ENCODE results near the gene USP11. TPM values are rescaled to one million over a fixed set of nuclear protein-coding genes. Genes with fewer than 3 reads are reported as not detected.

USP11 gene
- total and polyA plus RNA-seq, 2 experiments from 2014 or later, result 64.2 to 65.1 TPM

DNA sequence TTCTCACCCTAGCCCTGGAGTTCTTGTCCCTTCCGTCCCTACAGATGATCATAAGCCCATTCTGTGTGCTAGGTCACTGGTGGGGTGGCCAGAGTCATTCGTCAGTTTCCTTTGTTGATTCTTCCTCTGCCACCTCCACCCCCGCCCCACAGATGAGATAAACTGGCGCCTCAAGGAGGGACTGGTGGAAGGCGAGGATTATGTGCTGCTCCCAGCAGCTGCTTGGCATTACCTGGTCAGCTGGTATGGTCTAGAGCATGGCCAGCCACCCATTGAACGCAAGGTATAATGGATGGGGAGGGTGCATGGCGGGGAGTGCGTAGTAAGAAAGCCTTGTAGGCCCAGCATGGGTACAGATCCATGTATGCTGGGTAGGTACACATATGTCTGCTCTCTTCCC, 6.4 kb downstream of the USP11 start:
- no peaks in the 10 kb centered on the region for H3K27me3 ChIP-seq (ENCODE audit: insufficient read depth)
- ATAC-seq, result no peak
- no peak overlapping the region for H3K27ac ChIP-seq (ENCODE audit: low read depth)
- no peak overlapping the region for H2AFZ ChIP-seq
- H3K79me2 ChIP-seq (replicated peaks; ENCODE audit: insufficient read depth), result peaks cover 45% of the 10 kb centered on the region
- H3F3A ChIP-seq (replicated peaks; ENCODE audit: low read depth), result no peaks in the 10 kb centered on the region
- Mint-ChIP-seq H3K9me3 (no peaks in the 10 kb centered on the region), H3K27me3 (ENCODE audit: insufficient read depth, low read depth, poor library complexity) (peaks cover 4% of the 10 kb centered on the region), H3K4me3 (no peak overlapping the region), H3K36me3 (ENCODE audit: low read depth) (peaks cover 37% of the 10 kb centered on the region), H3K4me1 (peaks cover 10% of the 10 kb centered on the region; the same call in 2 of the 3 replicates), H3K27ac (no peak overlapping the region)
- H3K4me1 ChIP-seq (ENCODE audit: insufficient read depth), result peaks cover 4% of the 10 kb centered on the region
- TF ChIP-seq STAT1 (IDR thresholded peaks at IDR 0.05; ENCODE audit: unreplicated experiment), result no peak
- TF ChIP-seq POLR2AphosphoS5 (IDR thresholded peaks at IDR 0.05; ENCODE audit: low read depth), result no peak
- no peak for TF ChIP-seq JUNB (IDR thresholded peaks at IDR 0.05; ENCODE audit: unreplicated experiment)
- TF ChIP-seq CTCF (conservative IDR thresholded peaks at IDR 0.05; ENCODE audit: low read depth in 2 of 2), result no peak
- TF ChIP-seq EZH2phosphoT487 (IDR thresholded peaks at IDR 0.05; ENCODE audit: unreplicated experiment), result no peak
- TF ChIP-seq ZNF331 (CRISPR knock-in tag; IDR thresholded peaks at IDR 0.05; ENCODE audit: low read depth), result no peak
- TF ChIP-seq EZH2 (IDR thresholded peaks at IDR 0.05; ENCODE audit: low read depth, unreplicated experiment), result no peak
- no peak for TF ChIP-seq NANOG (IDR thresholded peaks at IDR 0.05; ENCODE audit: borderline replicate concordance)
- TF ChIP-seq, protein P1, sequence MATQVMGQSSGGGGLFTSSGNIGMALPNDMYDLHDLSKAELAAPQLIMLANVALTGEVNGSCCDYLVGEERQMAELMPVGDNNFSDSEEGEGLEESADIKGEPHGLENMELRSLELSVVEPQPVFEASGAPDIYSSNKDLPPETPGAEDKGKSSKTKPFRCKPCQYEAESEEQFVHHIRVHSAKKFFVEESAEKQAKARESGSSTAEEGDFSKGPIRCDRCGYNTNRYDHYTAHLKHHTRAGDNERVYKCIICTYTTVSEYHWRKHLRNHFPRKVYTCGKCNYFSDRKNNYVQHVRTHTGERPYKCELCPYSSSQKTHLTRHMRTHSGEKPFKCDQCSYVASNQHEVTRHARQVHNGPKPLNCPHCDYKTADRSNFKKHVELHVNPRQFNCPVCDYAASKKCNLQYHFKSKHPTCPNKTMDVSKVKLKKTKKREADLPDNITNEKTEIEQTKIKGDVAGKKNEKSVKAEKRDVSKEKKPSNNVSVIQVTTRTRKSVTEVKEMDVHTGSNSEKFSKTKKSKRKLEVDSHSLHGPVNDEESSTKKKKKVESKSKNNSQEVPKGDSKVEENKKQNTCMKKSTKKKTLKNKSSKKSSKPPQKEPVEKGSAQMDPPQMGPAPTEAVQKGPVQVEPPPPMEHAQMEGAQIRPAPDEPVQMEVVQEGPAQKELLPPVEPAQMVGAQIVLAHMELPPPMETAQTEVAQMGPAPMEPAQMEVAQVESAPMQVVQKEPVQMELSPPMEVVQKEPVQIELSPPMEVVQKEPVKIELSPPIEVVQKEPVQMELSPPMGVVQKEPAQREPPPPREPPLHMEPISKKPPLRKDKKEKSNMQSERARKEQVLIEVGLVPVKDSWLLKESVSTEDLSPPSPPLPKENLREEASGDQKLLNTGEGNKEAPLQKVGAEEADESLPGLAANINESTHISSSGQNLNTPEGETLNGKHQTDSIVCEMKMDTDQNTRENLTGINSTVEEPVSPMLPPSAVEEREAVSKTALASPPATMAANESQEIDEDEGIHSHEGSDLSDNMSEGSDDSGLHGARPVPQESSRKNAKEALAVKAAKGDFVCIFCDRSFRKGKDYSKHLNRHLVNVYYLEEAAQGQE (IDR thresholded peaks at IDR 0.05; ENCODE audit: unreplicated experiment), result no peak
- TF ChIP-seq, protein P2, sequence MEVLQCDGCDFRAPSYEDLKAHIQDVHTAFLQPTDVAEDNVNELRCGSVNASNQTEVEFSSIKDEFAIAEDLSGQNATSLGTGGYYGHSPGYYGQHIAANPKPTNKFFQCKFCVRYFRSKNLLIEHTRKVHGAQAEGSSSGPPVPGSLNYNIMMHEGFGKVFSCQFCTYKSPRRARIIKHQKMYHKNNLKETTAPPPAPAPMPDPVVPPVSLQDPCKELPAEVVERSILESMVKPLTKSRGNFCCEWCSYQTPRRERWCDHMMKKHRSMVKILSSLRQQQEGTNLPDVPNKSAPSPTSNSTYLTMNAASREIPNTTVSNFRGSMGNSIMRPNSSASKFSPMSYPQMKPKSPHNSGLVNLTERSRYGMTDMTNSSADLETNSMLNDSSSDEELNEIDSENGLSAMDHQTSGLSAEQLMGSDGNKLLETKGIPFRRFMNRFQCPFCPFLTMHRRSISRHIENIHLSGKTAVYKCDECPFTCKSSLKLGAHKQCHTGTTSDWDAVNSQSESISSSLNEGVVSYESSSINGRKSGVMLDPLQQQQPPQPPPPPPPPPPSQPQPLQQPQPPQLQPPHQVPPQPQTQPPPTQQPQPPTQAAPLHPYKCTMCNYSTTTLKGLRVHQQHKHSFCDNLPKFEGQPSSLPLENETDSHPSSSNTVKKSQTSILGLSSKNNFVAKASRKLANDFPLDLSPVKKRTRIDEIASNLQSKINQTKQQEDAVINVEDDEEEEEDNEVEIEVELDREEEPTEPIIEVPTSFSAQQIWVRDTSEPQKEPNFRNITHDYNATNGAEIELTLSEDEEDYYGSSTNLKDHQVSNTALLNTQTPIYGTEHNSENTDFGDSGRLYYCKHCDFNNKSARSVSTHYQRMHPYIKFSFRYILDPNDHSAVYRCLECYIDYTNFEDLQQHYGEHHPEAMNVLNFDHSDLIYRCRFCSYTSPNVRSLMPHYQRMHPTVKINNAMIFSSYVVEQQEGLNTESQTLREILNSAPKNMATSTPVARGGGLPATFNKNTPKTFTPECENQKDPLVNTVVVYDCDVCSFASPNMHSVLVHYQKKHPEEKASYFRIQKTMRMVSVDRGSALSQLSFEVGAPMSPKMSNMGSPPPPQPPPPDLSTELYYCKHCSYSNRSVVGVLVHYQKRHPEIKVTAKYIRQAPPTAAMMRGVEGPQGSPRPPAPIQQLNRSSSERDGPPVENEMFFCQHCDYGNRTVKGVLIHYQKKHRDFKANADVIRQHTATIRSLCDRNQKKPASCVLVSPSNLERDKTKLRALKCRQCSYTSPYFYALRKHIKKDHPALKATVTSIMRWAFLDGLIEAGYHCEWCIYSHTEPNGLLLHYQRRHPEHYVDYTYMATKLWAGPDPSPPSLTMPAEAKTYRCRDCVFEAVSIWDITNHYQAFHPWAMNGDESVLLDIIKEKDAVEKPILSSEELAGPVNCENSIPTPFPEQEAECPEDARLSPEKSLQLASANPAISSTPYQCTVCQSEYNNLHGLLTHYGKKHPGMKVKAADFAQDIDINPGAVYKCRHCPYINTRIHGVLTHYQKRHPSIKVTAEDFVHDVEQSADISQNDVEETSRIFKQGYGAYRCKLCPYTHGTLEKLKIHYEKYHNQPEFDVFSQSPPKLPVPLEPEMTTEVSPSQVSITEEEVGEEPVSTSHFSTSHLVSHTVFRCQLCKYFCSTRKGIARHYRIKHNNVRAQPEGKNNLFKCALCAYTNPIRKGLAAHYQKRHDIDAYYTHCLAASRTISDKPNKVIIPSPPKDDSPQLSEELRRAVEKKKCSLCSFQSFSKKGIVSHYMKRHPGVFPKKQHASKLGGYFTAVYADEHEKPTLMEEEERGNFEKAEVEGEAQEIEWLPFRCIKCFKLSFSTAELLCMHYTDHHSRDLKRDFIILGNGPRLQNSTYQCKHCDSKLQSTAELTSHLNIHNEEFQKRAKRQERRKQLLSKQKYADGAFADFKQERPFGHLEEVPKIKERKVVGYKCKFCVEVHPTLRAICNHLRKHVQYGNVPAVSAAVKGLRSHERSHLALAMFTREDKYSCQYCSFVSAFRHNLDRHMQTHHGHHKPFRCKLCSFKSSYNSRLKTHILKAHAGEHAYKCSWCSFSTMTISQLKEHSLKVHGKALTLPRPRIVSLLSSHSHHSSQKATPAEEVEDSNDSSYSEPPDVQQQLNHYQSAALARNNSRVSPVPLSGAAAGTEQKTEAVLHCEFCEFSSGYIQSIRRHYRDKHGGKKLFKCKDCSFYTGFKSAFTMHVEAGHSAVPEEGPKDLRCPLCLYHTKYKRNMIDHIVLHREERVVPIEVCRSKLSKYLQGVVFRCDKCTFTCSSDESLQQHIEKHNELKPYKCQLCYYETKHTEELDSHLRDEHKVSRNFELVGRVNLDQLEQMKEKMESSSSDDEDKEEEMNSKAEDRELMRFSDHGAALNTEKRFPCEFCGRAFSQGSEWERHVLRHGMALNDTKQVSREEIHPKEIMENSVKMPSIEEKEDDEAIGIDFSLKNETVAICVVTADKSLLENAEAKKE (CRISPR knock-in tag; IDR thresholded peaks at IDR 0.05), result no peak
- TF ChIP-seq, protein P3, sequence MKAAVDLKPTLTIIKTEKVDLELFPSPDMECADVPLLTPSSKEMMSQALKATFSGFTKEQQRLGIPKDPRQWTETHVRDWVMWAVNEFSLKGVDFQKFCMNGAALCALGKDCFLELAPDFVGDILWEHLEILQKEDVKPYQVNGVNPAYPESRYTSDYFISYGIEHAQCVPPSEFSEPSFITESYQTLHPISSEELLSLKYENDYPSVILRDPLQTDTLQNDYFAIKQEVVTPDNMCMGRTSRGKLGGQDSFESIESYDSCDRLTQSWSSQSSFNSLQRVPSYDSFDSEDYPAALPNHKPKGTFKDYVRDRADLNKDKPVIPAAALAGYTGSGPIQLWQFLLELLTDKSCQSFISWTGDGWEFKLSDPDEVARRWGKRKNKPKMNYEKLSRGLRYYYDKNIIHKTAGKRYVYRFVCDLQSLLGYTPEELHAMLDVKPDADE (IDR thresholded peaks at IDR 0.05), result no peak
- TF ChIP-seq ZNF114 (CRISPR knock-in tag; IDR thresholded peaks at IDR 0.05), result no peak
- no peak for TF ChIP-seq CREB1 (CRISPR knock-in tag; IDR thresholded peaks at IDR 0.05; ENCODE audit: low read depth)
- no peaks in the 10 kb centered on the region for H3K9me2 ChIP-seq (ENCODE audit: insufficient read depth)
- no peak overlapping the region for H3K4me2 ChIP-seq
- no peak for DNase-seq (ENCODE audit: low spot score)
- H3K36me3 ChIP-seq (ENCODE audit: insufficient read depth), result no peaks in the 10 kb centered on the region
- H3K4me3 ChIP-seq, result no peak overlapping the region
- no peaks in the 10 kb centered on the region for H4K20me1 ChIP-seq (replicated peaks; ENCODE audit: insufficient read depth)
